ENCODE data around the gene ATG7.
"Not testable (repeated sequence)": the region's sequence is repeated elsewhere in the genome, so short reads cannot be mapped to it uniquely, and the experiment has no call there.

DNA sequence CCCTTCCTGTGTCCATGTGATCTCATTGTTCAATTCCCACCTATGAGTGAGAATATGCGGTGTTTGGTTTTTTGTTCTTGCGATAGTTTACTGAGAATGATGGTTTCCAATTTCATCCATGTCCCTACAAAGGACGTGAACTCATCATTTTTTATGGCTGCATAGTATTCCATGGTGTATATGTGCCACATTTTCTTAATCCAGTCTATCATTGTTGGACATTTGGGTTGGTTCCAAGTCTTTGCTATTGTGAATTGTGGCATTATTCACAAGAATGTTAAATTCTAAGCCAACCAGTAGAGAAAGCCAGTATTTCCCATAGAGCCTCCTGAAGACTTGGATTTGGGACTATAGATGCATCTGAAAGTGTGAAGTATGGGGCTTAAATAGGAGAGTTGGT lies 230.2 kb downstream of the ATG7 start:
- TF ChIP-seq, protein P1, sequence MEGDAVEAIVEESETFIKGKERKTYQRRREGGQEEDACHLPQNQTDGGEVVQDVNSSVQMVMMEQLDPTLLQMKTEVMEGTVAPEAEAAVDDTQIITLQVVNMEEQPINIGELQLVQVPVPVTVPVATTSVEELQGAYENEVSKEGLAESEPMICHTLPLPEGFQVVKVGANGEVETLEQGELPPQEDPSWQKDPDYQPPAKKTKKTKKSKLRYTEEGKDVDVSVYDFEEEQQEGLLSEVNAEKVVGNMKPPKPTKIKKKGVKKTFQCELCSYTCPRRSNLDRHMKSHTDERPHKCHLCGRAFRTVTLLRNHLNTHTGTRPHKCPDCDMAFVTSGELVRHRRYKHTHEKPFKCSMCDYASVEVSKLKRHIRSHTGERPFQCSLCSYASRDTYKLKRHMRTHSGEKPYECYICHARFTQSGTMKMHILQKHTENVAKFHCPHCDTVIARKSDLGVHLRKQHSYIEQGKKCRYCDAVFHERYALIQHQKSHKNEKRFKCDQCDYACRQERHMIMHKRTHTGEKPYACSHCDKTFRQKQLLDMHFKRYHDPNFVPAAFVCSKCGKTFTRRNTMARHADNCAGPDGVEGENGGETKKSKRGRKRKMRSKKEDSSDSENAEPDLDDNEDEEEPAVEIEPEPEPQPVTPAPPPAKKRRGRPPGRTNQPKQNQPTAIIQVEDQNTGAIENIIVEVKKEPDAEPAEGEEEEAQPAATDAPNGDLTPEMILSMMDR (IDR thresholded peaks at IDR 0.05): not testable (repeated sequence)
- TF ChIP-seq POLR2A (IDR thresholded peaks at IDR 0.05): not testable (repeated sequence)

Data from heart left ventricle (tissue), 13 donors.